ENCODE results near the gene CLMP.

The CLMP gene

DNA sequence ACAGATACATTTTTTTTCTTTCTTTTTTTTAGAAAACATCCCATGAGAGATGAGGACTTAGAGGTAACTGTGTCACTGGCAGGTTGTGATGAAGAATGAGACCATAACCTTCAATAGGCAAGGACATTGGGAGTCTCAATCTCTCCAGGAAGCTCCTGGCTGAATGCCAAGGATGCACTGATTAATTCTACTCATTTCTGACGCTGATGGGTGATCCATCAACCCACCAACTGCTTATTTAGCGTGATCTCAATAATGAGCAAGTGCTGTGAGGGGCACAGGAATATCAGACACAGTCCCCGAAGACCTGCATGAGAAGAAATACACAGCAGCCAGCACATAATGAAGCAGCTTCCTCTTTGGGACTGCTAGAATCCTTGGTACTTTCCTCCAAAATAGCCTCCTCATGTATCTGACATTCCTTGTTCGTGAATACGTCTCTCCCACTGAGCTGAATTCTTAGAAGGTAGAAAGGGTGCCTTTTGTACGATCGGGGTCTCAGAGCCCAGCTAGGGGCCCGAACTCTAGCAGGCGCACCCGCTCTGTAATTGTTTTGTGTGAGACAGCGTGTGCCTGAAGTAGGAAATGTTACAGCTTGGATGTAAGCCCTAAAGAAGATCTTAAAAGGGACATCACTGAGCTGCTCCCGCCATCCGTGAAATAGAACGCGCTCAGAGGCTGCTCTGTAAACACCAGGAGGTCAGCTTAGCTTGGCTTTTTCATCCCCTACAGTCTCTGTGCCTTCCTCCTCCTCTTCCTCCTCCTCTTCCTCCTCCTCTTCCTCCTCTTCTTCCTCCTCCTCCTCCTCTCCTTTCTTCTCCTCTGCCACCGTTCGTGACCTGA, 7.2 kb downstream of the CLMP start:
- no peak for DNase-seq

DNA sequence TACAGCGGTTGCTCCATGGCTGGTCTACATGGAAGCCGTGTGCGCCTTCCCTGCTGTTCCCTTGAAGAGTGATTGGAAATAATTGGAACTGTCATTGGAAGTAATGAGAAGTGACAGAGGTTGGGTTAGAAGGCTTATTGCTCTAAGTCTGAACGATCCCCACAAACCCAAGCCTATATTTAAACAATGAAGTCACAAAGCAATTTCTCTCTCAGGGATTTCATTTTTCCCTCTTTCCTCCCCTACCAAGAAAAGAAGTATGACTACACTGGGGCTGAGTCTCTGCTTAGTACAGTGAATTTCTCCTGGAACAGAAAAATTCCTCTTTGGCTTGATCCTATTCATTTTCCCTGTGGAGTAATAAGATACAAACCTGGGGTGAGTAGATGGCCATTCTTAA, 7.8 kb downstream of the CLMP start:
- DNase-seq, result no peak

DNA sequence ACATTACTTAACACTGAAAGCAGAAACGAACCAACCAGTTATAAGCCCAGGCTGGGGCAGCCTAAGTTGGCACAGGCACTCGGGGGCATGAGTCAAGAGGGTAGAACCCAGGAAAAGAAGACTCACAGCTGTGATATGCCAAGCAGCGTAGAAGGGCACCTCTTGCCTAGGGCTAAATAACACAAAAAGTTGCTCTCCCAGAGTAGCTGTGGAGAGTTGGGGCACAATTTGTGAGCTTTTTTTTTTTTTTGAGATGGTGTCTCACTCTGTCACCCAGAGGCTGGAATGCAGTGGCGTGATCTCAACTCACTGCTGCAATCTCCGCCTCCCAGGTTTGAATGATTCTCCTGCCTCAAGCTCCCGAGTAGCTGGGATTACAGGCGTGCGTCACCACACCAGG, 8.8 kb downstream of the CLMP start:
- DNase-seq, result no peak

DNA sequence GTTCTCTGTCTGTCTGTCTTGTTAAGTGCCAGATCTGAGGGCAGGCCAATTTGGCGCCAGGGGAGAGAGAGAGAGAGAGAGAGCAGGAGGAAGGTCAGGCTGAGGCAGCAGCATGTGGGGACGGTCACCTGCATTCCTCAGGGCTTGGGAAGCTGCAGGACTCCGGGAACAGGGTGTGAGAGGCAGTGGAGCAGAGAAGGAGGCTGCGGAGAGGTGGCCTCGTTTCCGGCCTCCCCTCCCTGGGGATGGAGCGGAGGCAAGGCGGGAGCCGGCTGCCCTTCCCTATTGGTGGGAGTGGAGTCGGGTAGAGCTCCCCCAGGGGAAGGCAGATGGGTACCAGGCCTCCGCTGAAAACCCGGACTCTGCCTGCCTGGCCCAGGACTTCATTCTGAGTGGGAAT, 9.7 kb downstream of the CLMP start:
- DNase-seq, result no peak

DNA sequence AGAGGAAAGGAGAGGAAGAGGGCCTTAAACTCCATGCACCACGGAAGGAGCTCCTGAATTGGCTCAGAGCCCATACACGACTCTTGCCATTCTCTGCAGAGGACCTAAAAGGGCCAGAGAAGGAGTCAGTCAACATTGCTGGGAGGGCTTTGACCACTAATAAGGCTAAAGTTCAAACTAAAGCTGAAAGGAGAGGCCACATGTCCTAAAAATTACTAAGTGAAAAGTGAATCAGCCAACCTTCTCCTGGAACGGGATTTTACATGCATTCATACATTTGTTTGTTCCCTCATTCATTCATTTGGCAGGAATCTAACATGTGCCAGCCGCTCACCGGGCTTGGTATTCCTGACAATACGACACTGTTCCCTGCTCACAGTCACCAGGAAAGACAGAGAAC, 10.5 kb downstream of the CLMP start:
- no peak for DNase-seq

DNA sequence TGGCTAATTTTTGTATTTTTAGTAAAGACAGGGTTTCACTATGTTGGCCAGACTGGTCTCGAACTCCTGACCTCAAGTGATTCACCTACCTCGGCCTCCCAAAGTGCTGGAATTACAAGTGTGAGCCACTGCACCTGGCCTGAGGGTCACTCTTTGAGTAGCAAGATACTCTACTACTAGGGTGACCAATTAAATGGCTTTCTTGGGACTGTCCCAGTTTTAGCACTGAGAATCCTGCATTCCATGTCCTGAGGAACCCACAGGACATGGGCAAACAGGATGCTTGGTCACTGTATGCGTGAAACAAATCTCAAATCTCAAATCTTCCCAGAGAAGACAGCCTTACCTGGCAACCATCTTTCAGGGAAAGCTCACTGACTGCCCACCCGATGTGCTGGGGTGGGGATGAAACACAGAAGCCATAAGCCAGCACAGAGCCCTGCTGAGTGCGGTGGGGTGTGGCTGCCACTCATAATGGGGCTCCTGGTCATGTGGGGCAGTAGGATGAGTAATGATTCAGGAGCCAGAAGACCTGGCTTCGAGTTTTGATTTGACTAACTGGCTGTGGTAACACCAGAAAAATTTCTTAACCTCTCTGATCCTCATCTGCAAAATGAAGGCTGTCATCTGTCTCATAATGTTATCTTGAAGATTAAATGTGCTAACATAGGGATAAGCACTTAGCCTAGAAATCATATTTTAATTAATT, 11.5 kb downstream of the CLMP start:
- DNase-seq, result no peak

DNA sequence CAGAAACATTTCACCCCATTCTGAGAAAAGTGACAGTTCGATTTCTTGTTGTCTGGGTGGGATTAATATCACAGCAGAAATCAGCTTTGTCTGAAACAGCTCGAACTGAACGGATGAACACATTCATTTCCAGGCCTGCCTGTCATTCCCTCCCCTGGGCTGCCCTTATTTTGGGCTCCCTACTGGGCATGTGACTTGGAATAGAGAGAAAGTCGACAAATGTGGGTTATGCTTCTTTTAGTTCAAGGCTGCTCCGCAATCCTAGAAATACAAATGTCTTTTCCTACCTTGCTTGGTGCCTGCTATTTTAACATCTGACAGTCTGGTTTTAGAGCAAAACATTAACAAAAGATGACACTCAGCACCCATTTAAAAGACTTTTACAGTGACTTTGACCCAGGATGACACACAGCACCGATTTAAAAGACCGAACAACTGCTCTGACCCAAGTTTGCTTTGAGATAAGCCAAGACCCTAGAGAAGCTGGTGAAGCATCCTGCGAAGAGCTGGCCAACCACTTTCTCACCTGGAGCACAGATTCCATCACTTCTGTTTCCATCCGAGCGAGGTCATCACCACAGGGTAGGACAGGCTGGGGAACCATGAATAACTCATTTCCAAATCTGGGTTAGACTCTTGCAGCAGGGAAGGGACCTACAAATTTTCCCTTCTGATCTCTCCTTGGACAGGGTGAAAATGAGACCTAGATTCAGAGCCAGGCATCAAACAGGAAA, 13.1 kb downstream of the CLMP start:
- no peak for DNase-seq

DNA sequence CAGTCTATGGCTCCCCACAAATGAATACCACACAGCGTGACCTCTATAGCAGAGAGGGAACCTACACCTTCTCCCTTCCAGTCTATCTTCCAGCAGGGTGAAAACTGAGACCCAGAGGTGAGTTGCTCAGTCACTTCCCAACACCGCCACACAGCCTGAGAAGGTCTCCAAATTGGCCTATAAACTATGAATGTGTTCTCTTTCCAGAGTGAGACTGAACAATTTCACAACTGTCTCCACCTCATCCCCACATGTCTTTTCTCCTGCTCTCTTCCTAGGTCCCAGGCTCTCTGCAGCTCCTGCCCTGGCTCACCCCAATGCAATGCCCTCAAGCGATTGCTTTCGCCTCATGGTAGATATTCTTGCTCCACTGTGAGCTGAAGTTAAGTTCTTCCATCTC, 14.0 kb downstream of the CLMP start:
- no peak for DNase-seq

DNA sequence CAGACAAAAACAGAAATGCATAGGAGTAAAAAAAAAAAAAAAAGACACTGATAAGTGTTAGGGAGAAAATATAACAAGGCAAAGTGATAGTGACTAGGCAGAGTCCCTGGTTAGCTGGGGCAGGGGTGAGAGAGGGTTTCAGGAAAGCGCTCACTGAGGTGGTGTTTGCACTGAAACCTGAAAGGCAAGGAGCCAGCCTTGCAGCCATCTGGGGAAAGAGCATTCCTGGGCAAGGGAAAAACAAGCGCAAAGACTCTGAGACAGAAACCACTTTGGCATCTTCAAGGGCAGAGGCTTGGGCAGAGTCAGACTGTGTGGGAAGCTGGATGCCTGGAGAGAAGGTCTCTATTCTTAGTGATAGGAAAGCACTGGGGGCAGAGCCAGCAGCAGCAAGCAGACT, 14.5 kb downstream of the CLMP start:
- DNase-seq, result no peak

DNA sequence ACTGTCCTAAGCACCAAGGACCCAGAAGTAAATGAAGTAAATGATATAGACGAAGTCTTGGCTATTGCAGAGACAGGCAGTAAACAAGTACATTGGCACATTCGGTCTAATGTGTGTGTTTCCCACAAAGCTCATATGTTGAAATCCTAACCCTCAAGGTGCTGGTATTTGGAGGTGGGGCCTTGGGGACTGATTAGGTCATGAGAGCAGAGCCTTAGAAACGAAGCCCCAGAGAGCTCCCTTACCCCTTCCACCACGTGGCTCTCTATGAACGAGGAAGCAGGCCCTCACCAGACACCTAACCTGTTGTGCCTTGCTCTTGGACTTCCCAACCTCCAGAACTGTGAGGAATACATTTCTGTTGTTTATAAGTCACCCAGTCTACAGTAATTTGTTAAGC, 14.9 kb downstream of the CLMP start:
- no peak for DNase-seq

DNA sequence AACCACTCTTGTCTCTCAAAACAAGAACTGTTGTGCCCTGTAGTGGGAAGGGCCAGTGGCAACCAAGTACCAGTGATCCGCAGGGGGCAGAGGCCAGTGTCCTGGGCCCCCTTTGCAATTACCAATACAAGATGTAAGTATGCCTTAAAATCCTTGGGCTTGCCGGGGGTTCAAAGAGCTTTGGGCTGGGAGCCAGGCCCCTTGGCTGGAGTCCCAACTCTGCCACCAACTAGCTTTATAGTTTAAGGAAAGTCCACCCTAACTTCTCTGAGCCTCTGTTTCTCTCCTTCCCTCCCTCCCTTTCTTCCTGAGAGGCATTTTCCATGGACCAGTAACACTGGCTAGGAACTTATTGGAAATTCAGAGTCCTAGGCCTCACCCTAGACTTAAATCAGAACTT, 15.5 kb downstream of the CLMP start:
- DNase-seq, result no peak

DNA sequence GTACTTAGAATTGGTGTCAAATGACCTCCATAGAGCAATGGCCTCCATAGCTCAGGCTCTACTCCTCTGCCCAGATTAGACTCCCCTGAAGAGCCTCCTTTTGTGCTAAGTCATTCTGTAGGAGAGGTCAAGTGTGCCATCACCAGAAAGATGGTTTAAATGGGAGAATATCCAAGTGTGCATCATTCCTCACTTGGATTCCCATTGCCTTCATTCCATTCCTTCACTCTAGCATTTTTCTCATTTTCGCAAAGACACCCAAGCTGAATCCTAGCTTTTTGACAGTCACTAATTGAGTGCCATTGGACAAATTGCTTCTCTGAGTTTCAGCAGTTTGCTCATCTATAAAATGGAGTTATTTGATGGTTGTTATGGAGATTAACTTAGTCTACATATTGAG, 16.9 kb downstream of the CLMP start:
- DNase-seq, result no peak

DNA sequence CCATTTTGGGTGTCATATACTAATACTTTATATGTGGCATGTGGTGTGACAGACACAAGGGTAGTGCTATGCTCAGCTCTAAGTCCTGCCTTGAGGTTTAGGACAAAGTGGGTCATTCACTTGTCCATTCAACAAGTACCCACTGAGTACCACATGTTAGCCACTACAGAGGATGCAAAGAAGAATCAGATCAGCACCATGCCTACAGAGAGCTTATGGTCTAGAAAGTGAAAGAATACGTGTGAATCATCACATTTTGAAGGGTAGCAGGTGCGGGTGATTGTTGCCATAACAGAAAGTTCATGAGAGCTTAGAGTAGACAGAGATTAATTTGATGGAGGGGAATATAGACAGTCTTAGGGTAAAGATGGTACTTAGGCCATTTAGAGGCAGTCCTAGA, 18.3 kb downstream of the CLMP start:
- DNase-seq, result no peak

DNA sequence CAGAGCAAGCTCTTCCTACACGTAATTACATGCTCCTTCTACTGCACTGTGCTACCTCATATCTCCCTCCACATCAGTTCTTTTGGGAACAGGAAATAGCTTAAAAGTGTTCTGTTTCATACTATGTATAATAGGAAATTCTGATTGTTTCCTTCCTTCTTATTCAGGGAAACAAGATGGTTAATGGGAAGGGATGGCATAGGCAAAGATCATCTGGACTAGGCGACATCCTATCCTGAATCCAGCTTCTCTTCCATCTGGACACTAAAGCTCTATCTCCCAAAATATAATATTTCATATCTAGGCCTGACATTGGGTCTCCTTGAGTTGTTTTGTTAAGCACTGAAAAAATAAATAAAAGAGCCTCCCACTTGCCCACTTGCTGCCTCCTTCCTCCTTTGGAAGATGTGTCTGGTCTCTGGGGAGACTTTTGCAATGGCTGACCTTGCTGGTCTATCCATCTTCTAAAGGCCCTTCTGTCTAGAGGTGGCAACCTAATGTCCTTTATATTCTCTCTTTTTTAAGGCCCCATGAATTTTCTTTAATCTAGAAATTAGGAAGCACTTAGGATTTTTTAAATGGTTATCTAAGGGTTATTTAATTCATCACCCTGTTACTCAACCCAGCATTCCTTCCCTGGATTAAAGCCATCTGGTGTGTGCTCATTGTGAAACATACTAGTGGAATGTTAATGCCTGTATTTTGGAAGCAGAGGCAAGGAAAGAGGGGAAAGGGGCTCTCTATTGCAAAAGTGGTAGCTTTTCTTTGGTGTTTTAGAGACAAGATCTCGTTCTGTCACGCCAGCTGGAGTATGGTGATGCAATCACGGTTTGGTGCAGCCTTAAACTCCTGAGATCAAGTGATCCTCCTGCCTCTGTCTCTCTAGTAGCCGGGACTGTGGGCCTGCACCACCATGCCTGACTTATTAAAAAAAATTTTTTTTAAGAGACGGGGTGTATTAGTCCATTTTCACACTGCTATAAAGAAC, 20.6 kb downstream of the CLMP start:
- no peak for DNase-seq

DNA sequence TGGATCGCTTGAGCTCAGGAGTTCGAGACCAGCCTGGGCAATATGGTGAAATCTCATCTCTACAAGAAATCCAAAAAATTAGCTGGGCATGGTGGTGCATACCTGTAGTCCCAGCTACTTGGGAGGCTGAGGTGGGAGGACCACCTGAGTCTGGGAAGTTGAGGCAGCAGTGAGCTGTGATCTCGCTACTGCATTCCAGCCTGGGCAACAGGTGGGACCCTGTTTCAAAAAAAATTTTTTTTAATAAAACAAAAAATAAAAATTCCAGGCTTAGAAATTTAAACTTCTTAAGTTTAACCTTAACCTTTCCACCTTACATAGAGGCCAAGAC, 21.2 kb downstream of the CLMP start:
- DNase-seq, result no peak

DNA sequence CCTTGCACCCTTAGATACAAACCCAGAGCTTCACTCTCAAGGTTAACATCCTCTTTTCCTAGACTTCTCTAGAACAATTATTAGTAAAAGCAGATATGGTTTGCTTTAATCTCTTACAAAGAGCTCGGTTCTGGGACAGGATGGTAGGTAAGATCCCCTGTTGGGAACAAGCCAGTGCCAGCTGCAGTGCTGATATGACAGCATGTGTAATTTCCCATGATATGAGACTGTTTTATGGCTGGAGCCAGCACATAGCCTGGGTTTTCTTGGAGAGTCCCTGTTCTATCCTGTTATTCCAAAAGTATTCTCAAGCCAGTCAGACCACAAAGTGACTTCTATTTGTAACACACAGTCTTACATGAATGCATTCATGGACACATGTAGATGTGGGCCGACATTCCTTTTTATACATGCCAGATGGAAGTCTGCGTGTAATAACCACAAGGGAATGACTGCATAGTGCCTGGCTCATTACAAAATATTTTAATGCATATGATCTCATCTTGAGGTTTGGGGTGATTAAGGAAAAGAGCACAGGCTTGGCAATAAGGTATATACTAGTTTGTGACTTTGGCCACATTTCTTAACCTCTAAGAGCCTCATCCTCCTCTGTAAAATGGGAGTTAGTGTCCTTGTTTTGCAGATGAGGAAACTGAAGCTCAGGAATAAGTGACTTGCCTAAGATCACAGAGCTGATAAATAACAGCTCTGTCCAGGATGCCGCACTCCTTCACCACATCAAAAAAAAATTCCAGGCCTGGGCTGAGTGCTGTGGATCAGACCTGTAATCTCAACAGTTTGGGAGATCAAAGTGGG, 21.8 kb downstream of the CLMP start:
- no peak for DNase-seq

DNA sequence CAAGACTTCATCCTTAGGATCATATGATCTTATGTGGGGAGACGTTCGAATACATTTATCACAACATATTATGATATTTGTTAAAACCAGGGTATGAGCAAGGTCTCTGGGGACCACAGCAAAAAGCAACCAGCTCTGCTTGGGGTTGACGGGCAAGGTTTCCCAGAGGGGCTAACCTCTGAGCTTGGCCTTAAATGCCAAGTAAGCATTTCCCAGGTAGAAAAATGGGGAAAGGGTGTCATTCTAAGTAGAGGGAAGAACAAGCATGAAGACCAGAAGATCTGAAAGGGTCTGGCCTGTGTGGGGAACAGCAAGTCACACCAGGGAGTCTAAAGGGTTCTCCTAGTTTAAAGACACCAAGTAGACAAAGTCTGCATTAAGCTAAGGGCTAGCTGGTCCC, 24.1 kb downstream of the CLMP start:
- DNase-seq, result no peak

DNA sequence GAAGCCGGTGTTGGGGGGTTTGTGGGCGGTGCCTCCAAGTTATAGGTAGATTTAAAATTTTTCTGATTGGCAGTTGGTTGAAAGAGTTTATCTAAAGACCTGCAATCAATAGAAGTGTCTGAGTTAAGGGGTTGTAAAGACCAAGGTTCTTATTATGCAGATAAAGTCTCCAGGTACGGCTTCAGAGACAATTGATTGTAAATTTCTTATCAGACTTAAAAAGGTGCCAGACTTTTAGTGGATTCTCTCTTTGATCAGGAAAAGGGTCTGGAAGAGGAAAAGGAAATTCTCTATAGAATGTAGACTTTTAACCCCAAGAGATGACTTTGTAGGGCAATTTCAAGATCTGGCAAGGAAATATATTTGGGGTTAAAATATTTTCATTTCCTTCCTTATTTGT, 25.2 kb downstream of the CLMP start:
- DNase-seq, result no peak

DNA sequence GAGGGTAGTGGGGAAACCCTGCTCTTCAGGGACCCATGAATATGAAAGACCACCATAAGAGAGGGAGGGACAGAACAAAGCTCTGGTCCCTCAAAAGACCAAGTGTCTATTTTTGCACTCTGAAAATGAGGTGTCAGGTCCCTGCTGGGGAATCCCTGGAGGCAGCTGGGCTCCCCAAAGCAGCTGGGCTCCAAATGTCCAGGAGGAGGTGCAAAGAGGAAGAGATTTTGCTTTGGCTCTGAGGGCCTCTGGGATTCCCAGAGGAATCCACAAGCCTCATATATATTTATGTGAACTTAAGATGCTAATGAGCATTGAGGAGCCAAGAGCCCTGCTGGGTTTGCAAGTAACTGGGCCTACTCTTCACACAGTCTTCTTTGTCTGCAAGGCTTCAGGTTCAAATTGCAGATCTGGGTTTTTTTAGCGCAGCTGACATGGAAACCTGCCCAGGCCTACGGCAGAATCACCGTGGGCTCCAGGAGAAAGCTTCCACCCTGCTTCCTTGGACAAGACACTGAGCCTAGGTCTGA, 26.0 kb downstream of the CLMP start:
- DNase-seq, result no peak

DNA sequence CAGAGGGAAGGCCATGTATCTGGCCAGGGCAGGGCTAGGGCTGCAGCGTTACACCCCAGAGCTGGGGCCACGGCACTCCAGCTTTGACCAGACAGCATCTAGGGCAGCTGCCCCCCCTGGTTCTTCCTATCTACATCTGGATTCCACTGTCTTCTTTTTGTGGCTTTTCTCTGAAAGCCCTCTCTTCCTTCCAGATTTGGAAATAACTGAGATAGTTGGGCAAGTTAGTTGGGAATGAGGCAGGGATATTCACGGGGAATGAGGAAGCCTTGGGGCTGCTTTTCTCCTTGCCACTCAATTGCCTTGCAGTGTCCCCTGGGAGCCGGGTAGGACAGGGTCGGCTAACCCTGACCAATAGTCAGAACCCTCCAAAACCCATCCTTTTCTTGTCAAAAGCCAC, 26.8 kb downstream of the CLMP start:
- no peak for DNase-seq

DNA sequence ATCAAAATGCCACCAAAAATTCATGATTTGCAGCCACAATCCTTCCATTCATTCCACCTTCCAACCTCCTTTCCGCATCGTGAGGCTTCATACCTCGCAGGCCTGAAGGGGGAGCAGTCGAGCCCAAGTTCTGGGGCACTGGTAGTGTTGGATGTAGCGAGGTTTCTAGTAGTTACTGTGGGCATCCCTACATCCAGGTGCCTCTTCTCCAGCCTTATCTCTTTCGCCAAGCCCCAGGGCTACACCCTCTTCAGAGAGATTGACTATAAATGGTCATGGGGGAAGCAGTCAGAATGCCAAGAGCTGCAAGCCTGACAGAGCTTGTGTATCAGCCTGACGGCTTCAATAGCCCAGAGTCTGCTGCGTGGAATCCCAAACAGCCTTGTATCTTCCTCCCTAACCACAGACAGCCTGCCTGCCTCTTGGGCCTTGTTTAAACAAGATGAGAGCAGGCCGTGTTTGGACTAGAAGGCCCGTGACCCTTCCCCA, 28.9 kb downstream of the CLMP start:
- DNase-seq, result no peak

All from NCI-H510A treated with DMSO at 0.1 percent for 48 hours (cell line).